AG04450 (cell line): ENCODE measurements around the gene SLC1A3. TPM values are rescaled to one million over a fixed set of nuclear protein-coding genes. Genes with fewer than 3 reads are reported as not detected.
A peak's percentile ranks its signal among the peaks of the same experiment; 100 is the strongest.

Source experiments
- CTCF ChIA-PET: fragments of 300-600, 350-600 bp; formaldehyde crosslinking; extraction: SDS; loops from one replicate; lab custom pipeline; 2022; ENCODE audit warnings: antibody characterized with exemption, inconsistent platforms; lab: Charles Lee
- POLR2A ChIA-PET: fragments of 350-600 bp; formaldehyde crosslinking; extraction: SDS; loops from one replicate; lab custom pipeline; 2021; ENCODE audit warnings: antibody characterized with exemption, inconsistent platforms; lab: Yijun Ruan, JAX
- DNase-seq: peaks from one replicate; pipeline ENCODE4 v3.0.0-alpha.2; 2011; ENCODE audit warnings: low read depth, low spot score
- H3K27ac ChIP-seq: one replicate; pipeline ENCODE4 v1.5.1; 2012; ENCODE audit warnings: low read depth, low read length, control low read depth
- H3K27me3 ChIP-seq: one replicate; pipeline ENCODE4 v1.6.0; 2012; ENCODE audit warnings: low read length; ENCODE audit not compliant: control insufficient read depth, insufficient read depth
- H3K4me3 ChIP-seq: 2 replicates; pipeline ENCODE4 v1.5.1; 2011; ENCODE audit warnings: mild to moderate bottlenecking, low read depth, low read length, control low read depth
- H3K9me3 ChIP-seq: 2 replicates; pipeline ENCODE4 v1.5.1; 2012; ENCODE audit warnings: low read length; ENCODE audit not compliant: control insufficient read depth, insufficient read depth
- polyA plus RNA-seq: library from polyadenylated mRNA; depleted of rRNA; stranded (reverse); fragments of >200 nt; gene quantifications from 2 replicates; pipeline ENCODE4 v1.2.3, GENCODE V29; 2011
- TF ChIP-seq, protein P1 (sequence below): IDR thresholded peaks from 2 replicates; pipeline ENCODE4 v1.5.1; 2011; ENCODE audit warnings: low read depth, low read length, control low read depth, inconsistent platforms

SLC1A3 gene
- polyA plus RNA-seq, 1 experiment = 2.2 TPM

DNA sequence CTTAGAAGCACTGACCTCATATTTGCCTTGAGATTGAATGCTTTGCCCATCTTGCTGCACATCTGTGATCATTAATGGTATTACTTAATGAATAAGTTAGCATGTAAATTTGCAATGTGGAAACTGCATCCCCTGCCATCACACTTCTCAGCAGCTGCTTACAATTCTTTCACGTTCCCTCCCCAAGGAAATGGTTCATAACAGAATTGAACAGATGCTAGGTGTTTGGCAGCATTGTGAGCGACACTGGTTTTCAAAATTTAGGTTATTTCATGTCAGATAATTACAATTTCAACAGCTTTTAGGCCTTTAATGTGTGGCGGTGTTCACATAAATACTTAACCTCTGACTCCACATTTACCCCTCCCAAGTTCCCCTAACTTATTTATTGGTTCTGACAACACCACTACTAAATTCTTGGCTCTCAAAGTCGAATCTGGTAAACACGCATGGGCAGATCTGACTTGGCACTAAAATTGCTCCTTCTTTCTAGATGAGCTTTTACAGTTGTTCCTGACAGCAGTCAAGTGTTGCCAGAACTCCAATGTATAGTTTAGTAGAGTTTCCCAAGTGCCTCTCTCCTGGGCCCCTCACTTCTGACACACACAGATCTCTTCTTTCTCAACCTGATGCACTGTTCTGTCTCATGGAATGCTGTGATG lies 46.8 kb downstream of the SLC1A3 start:
- Histone ChIP-seq H3K9me3 (no peaks in the 10 kb centered on the region), H3K27me3 (no peaks in the 10 kb centered on the region), H3K27ac (no peak overlapping the region), H3K4me3 (no peak overlapping the region)
- no peak for DNase-seq
- POLR2A ChIA-PET = no interaction called here
- CTCF ChIA-PET = interaction anchor here (1.0 kb wide), 1 partner anchor 43 kb away, joined by 4 read pairs; no protein-coding TSS in a partner anchor
- TF ChIP-seq, protein P1, sequence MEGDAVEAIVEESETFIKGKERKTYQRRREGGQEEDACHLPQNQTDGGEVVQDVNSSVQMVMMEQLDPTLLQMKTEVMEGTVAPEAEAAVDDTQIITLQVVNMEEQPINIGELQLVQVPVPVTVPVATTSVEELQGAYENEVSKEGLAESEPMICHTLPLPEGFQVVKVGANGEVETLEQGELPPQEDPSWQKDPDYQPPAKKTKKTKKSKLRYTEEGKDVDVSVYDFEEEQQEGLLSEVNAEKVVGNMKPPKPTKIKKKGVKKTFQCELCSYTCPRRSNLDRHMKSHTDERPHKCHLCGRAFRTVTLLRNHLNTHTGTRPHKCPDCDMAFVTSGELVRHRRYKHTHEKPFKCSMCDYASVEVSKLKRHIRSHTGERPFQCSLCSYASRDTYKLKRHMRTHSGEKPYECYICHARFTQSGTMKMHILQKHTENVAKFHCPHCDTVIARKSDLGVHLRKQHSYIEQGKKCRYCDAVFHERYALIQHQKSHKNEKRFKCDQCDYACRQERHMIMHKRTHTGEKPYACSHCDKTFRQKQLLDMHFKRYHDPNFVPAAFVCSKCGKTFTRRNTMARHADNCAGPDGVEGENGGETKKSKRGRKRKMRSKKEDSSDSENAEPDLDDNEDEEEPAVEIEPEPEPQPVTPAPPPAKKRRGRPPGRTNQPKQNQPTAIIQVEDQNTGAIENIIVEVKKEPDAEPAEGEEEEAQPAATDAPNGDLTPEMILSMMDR = no peak

- no peak for DNase-seq
- ChIA-PET POLR2A (no interaction called here), CTCF (interaction anchor here (0.6 kb wide), 1 partner anchor 692 kb away, joined by 3 read pairs; no protein-coding TSS in a partner anchor)
- no peaks in the 10 kb centered on the region for H3K27me3 ChIP-seq
- no peak overlapping the region for H3K4me3 ChIP-seq
- no peak overlapping the region for H3K27ac ChIP-seq
- H3K9me3 ChIP-seq = no peaks in the 10 kb centered on the region
- TF ChIP-seq, protein P1 = no peak
These were observed 48.2 kb downstream of the SLC1A3 start for GRCh38 chr5:36654564-36654963.

DNA sequence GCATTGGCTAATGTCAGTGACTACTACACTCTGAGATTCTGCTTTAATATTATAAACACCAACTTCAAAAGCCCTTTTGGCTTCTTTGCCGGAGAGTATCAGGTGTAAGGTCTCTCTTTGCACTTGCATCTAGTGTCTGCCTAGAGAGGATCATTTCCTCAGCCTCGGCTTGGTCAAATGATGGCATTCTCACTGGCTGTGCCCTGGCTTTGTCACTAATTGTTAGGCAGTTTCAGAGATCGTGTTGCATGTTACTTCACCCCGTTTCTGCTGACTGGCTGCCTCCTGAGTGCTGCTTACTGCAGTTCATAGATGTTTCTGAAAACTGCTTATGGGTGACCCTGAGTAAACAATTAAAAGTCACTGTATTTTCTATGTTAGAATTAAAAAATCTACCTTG lies 48.8 kb downstream of the SLC1A3 start:
- DNase-seq = no peak
- POLR2A ChIA-PET = interaction anchor here (1.1 kb wide), 1 partner anchor 41 kb away, joined by 4 read pairs; no protein-coding TSS in a partner anchor

DNA sequence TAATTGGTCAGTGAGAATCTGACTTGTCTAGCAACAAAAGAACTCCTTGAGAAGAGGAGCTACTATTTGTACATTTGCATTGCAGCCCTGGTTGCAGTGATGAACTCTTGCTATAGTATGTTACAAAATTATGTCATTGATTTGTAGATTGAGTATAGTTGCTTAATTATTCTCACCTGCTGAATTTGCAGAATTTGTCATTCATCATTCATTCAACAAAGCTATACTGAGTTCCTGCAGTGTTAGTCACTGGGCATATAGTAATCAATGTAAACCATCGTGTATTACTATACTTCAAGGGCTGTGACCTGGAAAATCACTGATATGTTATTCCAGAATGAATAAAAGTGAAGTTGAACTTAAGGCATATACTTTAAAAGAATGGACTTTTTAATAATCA lies 50.1 kb downstream of the SLC1A3 start:
- H3K27ac ChIP-seq = no peak overlapping the region
- ChIA-PET POLR2A (interaction anchor here (0.6 kb wide), 1 partner anchor 12 kb away, joined by 3 read pairs; no protein-coding TSS in a partner anchor), CTCF (interaction anchor here (1.3 to 3.3 kb wide), 4 partner anchors 34 to 149 kb away, joined by 3 to 16 read pairs (median 8); no protein-coding TSS in a partner anchor)
- no peak for DNase-seq
- TF ChIP-seq, protein P1 = no peak
- no peaks in the 10 kb centered on the region for H3K9me3 ChIP-seq
- H3K27me3 ChIP-seq = no peaks in the 10 kb centered on the region
- no peak overlapping the region for H3K4me3 ChIP-seq

More for the DNA sequence above, 48.8 kb downstream of the SLC1A3 start:
- H3K9me3 ChIP-seq = no peaks in the 10 kb centered on the region
- CTCF ChIA-PET = interaction anchor here (0.6 kb wide), 1 partner anchor 693 kb away, joined by 3 read pairs; no protein-coding TSS in a partner anchor
- no peak overlapping the region for H3K27ac ChIP-seq
- TF ChIP-seq, protein P1 = no peak
- no peak overlapping the region for H3K4me3 ChIP-seq
- H3K27me3 ChIP-seq = no peaks in the 10 kb centered on the region

DNA sequence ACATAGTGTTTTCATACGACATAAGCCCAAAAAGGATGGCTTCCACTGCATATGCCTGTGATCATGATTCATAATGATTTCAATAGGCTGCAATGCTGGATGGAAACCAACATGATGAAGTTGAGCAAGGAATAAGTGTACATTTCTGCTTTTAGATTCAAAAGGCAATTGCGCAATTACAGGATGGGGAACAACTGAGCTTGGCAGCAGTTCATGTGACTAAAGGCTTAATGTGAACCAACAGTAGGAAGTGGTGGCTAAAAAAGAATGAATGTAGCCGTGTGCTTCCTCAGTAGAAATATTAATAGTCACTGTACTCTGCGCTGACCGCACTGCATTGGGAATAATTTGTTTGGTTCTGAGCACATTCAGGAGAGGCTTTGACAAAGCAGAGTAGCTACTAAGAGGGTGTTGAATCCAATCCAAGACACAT lies 51.2 kb downstream of the SLC1A3 start:
- TF ChIP-seq, protein P1 = no peak
- Histone ChIP-seq H3K9me3 (peaks cover 2% of the 10 kb centered on the region; the same call in 1 of the 2 replicates), H3K27ac (peak overlapping the region; percentile 88), H3K4me3 (no peak overlapping the region), H3K27me3 (no peaks in the 10 kb centered on the region)
- peak; percentile 97 for DNase-seq
- CTCF ChIA-PET = interaction anchor here (1.6 to 3.3 kb wide), 3 partner anchors 33 to 39 kb away, joined by 4 to 16 read pairs (median 9); no protein-coding TSS in a partner anchor
- POLR2A ChIA-PET = no interaction called here
